AG09309 (cell line): ENCODE measurements around the gene DIP2C.
"Not testable (repeated sequence)": the region's sequence is repeated elsewhere in the genome, so short reads cannot be mapped to it uniquely, and the experiment has no call there.

Experiments
- DNase-seq: peaks from one replicate; pipeline ENCODE4 v3.0.0-alpha.2; 2010; ENCODE audit warnings: low read depth
- H3K4me3 ChIP-seq: 2 replicates; pipeline ENCODE4 v1.5.1; 2011; ENCODE audit warnings: mild to moderate bottlenecking, low read depth, low read length, moderate library complexity; ENCODE audit not compliant: control insufficient read depth
- TF ChIP-seq, protein P1 (sequence below): IDR thresholded peaks from 2 replicates; pipeline ENCODE4 v1.5.1; 2011; ENCODE audit warnings: mild to moderate bottlenecking, low read depth, low read length, inconsistent platforms; ENCODE audit not compliant: insufficient read depth, control insufficient read depth; ENCODE audit errors: missing control alignments

Gene DIP2C

DNA sequence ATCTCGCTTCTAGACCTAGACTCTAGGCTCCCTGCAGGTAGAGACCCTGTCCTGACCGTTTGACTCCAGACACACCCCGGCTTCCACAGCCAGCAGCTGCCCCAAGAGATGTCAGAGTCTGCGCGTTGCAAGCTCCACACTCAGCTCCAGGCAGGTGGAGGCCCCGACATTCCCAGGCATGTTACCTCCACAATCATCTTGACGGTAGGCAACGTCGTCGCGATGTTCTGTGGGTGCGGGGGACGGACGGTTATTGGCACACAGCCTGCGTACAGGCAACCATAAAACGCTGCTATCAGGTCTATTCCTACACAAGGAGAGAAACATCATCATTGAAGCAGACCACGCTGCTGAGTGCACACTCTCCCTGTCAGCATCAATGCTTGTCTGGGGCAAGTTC is 341.0 kb downstream of the DIP2C start:
- TF ChIP-seq, protein P1, sequence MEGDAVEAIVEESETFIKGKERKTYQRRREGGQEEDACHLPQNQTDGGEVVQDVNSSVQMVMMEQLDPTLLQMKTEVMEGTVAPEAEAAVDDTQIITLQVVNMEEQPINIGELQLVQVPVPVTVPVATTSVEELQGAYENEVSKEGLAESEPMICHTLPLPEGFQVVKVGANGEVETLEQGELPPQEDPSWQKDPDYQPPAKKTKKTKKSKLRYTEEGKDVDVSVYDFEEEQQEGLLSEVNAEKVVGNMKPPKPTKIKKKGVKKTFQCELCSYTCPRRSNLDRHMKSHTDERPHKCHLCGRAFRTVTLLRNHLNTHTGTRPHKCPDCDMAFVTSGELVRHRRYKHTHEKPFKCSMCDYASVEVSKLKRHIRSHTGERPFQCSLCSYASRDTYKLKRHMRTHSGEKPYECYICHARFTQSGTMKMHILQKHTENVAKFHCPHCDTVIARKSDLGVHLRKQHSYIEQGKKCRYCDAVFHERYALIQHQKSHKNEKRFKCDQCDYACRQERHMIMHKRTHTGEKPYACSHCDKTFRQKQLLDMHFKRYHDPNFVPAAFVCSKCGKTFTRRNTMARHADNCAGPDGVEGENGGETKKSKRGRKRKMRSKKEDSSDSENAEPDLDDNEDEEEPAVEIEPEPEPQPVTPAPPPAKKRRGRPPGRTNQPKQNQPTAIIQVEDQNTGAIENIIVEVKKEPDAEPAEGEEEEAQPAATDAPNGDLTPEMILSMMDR, result no peak
- no peak for DNase-seq
- no peak overlapping the region for H3K4me3 ChIP-seq

DNA sequence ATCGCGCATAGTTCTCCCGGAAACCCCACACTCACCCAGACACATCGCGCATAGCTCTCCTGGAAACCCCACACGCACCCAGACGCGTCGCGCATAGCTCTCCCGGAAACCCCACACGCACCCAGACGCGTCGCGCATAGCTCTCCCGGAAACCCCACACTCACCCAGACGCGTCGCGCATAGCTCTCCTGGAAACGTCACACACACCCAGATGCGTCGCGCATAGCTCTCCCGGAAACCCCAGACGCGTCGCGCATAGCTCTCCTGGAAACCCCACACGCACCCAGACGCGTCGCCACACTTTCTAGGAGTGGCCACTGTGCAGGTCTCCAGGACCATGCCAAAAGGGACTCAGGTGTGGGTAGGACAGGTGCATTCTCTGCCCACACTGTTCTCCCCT is 341.7 kb downstream of the DIP2C start:
- DNase-seq, H3K4me3 ChIP-seq: not testable (repeated sequence)

DNA sequence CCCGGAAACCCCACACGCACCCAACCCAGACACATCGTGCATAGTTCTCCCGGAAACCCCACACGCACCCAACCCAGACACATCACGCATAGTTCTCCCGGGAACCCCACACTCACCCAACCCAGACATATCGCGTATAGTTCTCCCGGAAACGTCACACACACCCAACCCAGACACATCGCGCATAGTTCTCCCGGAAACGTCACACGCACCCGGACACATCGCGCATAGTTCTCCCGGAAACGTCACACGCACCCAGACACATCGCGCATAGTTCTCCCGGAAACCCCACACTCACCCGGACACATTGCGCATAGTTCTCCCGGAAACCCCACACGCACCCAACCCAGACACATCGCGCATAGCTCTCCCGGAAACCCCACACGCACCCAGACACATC is 342.3 kb downstream of the DIP2C start:
- H3K4me3 ChIP-seq, DNase-seq: not testable (repeated sequence)

DNA sequence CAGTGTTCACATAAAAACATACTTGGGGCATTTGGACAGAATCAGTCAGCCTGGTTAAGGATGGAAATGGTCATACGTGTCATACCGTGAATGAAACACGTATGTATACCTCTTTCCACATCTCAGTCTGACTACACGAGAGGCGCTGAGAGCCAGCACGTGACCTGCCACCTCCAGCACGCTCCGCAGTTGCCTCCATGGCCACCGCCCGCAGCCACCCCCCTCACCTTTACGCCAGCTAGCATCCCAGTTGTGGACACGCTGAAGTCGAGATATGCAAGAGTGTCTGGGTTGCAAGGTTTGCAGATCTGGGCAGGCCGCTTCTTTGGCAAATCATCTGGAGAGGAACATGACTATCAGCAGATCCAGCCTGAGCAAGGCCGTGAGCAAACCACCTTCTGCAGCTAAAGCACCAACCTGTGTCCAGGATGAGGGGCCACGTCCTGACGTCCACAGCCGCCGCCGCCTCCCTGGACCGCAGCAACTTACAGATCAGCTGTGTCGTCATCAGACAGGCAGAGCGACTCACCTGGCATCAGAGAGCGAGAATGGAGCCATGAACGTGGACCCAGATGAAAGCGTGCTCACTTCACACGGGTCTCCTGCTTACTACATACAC is 344.8 kb downstream of the DIP2C start:
- DNase-seq, result no peak
- TF ChIP-seq, protein P1, result no peak
- H3K4me3 ChIP-seq, result no peak overlapping the region

DNA sequence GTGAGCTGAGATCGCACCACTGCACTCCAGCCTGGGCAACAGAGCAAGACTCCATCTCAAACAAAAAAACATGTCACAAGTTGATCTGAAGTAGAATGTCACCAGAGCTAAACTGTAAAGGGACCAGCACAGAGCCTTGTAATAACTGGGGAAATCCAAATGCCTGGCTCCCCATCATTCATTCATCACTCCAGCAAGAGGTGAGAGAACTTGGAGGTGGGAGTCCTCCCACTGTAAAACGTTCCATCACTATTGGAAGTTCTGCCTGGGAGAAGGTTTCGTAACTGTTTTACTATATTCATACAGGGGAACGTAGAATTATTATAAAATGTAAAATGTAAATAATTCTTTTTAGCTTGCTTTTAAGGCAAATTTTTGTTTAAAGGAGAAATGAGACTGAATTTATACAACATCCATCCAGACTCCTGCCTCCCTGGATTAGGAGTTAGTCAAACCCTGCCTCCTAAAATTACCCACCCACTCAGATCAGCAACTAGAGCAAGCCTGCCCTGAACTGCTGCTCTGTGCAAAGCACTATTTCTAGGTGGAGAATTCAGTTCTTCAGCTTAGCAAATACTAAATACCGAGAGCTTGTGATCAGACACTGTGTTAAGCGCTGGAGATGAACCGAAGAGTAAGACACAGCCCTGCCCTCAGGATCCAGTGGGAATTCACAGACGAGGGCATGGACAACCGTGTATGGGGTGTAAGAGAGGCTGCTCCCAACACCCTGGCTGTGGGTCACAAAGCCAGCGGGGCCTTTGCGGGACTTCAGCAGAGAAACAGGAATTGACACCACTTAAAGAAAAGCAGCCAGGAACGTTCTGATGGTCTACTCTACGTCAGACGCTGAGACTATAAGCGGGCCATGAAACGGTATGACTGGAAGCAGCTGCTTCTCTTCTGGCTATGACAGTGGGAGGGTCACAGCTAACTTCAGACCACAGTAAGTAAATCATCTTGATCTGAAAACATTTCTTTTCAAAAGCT is 345.9 kb downstream of the DIP2C start:
- no peak overlapping the region for H3K4me3 ChIP-seq
- TF ChIP-seq, protein P1, result no peak
- DNase-seq, result no peak

DNA sequence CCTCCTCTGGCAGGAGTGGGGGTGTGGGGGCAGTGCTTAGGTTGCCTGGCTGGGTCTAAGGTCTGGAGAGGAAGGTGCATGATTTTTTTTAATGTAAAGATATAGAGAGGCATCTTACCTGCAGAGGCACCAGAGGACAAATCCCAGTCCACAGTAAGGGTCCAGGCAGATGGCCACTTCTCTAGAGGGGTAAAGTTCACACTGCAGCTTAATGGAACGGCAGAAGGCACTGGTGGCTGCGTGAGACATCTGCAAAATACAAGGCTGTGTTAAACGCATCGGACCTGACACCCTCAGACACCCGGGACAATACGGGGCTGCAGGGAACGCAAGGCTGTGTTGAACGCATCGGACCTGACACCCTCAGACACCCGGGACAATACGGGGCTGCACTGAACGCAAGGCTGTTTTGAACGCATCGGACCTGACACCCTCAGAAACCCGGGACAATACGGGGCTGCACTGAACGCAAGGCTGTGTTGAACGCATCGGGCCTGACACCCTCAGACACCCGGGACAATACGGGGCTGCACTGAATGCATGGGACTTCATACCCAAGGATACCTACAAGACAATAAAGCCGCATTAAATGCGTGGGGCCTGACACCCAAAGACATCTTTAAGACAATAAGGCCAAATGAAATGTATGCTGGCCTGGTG is 348.3 kb downstream of the DIP2C start:
- TF ChIP-seq, protein P1, result no peak

DNA sequence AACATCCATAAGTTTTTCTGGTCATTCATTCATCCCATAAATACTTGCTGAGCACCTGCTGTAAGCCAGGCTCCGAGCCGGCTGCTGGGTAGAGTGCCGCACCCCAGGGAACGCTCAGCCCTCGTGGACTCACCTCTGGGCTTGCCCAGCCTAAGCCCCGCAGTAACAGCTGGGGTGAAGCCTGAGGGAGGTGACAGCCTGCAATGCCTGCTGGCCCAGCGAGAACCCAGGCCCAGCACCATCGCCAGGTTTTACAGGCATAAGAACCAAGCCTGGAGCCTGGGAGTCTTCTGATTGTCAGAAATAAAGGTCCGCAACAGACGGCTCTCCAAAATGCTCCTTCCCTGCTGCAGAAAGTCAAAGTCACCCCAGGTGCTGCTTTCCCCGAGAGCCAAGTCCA is 348.8 kb downstream of the DIP2C start:
- no peak for DNase-seq
- no peak overlapping the region for H3K4me3 ChIP-seq
- TF ChIP-seq, protein P1, result no peak

More for the DNA sequence above, 348.3 kb downstream of the DIP2C start:
- H3K4me3 ChIP-seq, result no peak overlapping the region
- DNase-seq, result no peak
